ENCODE data around the gene WDR13. TPM values are rescaled to one million over a fixed set of nuclear protein-coding genes. Genes with fewer than 3 reads are reported as not detected.
"Not testable (repeated sequence)": the region's sequence is repeated elsewhere in the genome, so short reads cannot be mapped to it uniquely, and the experiment has no call there.

Gene WDR13
- 100 to 1,000 TPM; 142 to 178 TPM for total RNA-seq
- long read RNA-seq, full-length matches to known transcripts, result 240 of 320 reads
- long read RNA-seq, partial matches to known transcripts, result 17 of 320 reads
- long read RNA-seq, other reads (novel, unspliced or antisense), result 63 of 320 reads

DNA sequence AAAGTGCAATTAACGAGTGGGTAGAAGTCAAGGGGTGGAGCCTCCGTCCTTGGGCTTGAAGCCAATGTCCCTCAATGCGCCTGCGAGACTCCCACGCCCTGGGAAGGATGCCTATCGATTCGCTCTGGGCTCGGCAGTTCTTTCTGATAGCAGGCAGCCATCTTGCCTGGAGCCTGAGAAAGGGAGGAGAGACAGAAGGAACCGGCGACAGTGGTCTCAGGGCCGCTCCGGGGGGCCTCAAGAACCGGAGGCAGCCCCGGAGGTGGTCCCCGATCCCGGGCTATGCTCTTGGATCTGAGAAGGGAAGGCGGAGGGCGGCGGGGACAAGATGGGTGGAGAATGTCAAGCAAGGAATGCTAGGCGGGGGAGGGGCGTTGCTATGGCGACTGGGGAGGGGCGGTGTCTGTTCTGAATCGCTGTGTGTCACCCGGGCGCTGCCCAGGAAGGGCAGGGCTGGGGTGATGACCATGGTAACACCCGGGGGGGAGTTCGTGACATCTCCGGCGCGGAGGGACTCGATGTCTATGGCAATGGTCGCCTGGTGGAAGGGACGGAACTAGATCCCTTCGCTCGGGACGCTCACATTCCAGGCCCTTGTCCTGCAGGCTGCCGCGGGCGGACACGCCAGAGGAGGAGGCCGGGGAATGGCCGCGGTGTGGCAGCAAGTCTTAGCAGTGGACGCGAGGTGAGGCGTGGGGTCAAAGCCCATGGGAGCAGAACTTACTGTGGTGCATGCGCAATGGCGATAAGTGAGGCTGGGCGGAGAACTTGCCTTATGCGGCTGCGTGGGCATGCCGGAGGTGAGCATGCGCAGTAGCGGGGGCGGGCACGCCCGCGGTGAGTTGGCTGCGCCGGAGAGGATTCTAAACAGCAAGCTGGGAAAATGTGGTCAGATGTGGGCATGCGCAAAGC lies at the start of gene WDR13:
TSS of gene WDR13 (plus strand) at position 140 of the 912 bp plus-strand sequence. CDS start at position 645, 505 bp downstream.
- ATAC-seq, result peak; percentile 93 to 96
- intact Hi-C loops (cut with DNase I), result no loop called here

DNA sequence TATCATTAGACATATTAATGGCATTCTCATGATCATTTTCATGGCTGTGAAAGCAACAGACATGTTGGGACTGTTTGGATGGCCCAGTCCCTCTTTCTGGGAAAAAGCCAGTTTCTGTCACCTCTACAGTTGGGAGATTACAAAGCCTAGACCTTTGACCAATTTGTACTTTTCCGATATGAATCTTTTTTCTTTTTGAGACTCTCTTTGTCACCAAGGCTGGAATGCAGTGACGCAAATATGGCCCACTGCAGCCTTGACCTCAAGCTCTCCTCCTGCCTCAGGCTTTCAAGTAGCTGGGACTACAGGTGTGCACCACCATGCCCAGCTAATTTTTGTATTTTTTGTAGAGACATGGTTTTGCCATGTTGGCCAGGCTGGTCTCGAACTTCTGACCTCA lies 48.4 kb upstream of the WDR13 start:
- intact Hi-C loops (cut with DNase I), result no loop called here
- DNase-seq (no peak), ATAC-seq (no peak)

More for the DNA sequence above, at the start of gene WDR13:
- peak; percentile 93 for DNase-seq

GRCh38 chrX:48555731-48556325 lies 41.5 kb upstream of the WDR13 start:
- DNase-seq; ATAC-seq; intact Hi-C loops (cut with DNase I): not testable (repeated sequence)

GRCh38 chrX:48558271-48558670 lies 39.0 kb upstream of the WDR13 start:
- intact Hi-C loops (cut with DNase I), result no loop called here
- DNase-seq (no peak), ATAC-seq (peak in 1 of 2 donors; percentile 94)

DNA sequence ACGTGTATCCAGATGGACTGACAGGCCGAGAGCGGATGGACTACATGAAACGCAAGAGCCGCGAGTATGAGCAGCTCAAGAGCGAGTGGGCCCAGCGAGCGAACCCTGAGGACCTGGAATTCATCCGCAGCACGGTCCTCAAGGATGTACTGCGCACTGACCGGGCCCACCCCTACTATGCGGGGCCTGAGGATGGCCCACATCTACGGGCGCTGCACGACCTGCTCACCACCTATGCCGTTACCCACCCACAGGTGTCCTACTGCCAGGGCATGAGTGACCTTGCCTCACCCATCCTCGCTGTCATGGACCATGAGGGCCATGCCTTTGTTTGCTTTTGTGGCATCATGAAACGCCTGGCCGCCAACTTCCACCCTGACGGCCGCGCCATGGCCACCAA lies 37.7 kb upstream of the WDR13 start:
- intact Hi-C loops (cut with DNase I), result no loop called here
- ATAC-seq (no peak), DNase-seq (no peak)

- intact Hi-C loops (cut with DNase I), result no loop called here
- ATAC-seq (no peak), DNase-seq (no peak)
Measured at GRCh38 chrX:48560056-48560455, 37.2 kb upstream of the WDR13 start.

- intact Hi-C loops (cut with DNase I), result no loop called here
Measured at GRCh38 chrX:48560681-48561080, 36.6 kb upstream of the WDR13 start.

DNA sequence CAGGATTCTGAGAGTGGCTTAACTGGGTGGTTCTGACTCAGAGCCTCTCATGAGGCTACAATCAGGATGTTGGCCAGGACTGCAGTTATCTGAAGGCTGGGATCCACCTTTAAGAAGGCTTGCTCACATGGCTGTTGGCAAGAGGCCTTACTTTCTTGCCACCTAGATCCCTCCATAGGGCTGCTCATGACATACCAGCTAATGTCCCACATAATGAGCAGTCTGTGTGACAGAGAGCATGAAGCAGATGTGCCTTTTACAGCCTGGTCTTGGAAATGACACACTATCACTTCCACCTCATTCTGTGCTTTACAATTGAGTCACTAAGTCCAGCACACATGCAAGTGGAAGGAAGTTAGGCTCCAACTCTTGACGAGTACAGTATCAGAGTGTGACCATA lies 27.3 kb upstream of the WDR13 start:
- DNase-seq (no peak), ATAC-seq (no peak)
- intact Hi-C loops (cut with DNase I), result no loop called here

More at GRCh38 chrX:48560681-48561080, 36.6 kb upstream of the WDR13 start:
- ATAC-seq (no peak), DNase-seq (no peak)

DNA sequence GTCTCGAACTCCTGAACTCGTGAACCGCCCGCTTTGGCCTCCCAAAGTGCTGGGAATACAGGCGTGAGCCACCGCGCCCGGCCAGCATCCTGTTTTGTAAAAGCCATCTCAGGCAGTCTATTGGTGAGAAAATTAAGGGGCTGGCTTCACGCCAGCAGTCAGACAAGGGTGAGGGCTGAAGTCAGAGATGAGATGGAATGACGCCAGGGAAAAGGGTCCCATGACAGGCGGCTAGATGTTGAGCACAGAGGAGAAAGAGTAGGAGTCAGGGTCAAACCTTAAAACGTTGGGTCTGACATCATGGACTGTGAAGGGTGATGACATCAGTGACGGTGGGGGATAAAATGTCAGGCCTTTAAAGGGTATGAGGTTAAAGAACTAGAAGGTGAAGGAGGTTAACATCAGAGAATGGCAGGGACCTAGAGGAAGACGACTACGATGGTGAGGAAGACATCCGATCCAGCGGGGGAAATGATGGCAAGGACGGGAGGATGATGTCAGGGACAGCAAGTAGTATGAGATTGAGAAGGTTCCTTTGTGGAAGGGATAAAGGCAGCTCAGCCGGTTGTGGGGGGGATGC lies 23.5 kb upstream of the WDR13 start:
- DNase-seq (peak; percentile 79), ATAC-seq (peak in 1 of 2 donors; percentile 25)
- intact Hi-C loops (cut with DNase I), result no loop called here

- intact Hi-C loops (cut with DNase I), result no loop called here
- peak; percentile 96 to 98 for ATAC-seq
- peak; percentile 93 for DNase-seq
Measured at GRCh38 chrX:48574270-48575266, 22.7 kb upstream of the WDR13 start, which contains the start of gene RBM3. RBM3 (plus strand) TSS chrX:48574484; CDS start chrX:48575181, 697 bp downstream.

- ATAC-seq, result no peak
- intact Hi-C loops (cut with DNase I), result no loop called here
- DNase-seq, result no peak
Measured at GRCh38 chrX:48575642-48576041, 21.6 kb upstream of the WDR13 start.

DNA sequence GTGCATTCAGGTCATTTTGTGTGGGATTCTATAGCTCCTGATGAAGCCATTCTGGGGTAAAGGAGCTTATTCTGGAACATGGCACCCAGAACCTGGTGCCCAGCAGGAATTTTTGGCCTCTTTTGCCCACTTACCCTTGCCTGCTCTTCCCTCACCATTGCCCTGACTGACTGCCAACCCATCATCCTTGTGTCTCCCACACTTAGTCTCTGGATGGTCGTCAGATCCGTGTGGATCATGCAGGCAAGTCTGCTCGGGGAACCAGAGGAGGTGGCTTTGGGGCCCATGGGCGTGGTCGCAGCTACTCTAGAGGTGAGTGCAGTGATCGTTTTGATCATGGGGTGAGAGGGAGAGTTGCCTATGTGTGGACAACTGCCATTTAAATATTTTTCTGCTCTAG lies 21.2 kb upstream of the WDR13 start:
- ATAC-seq, result no peak
- DNase-seq, result no peak
- intact Hi-C loops (cut with DNase I), result no loop called here

DNA sequence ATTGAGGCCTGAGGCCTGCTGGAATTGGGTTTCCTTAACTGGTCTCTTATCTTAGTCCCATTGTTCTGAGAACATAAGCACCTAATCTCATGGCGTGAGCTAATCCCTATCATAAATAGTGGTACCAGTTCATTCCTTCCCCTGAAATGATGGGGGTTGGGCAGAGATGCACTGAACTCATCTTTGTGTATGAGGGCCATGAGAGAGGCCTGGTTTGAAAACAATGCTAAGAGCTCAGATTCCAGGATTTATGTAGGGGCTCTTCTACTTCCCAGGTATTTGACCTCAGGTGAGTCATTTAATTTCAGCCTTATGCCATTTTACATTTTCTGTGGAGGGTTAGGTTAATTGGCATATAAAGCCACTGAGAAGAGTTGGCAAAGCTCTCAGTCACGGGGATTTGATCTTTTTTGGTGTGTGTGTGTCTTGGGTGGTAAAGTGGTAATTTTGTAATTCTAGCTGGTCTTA lies 18.6 kb upstream of the WDR13 start:
- intact Hi-C loops (cut with DNase I), result no loop called here
- ATAC-seq (no peak), DNase-seq (no peak)

- intact Hi-C loops (cut with DNase I), result no loop called here
Measured at GRCh38 chrX:48579259-48579658, 18.0 kb upstream of the WDR13 start.

DNA sequence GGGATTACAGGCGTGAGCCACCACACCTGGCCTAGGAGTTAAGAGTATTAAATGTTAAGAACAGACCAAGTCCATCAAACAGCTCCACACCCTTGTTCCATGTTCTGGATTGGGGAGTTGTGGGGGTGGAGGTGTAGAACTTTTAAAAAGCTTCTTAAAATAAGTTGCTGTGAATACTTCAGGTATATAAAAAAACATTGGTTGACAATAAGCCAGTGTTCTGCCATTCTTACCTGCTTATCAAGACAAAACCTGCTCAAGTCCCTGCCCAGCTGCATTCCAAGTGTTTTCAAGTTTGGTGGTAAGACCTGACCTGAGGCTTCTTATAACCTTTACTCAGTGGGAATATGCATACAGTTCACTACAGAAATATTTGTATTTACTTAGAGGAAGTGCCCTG lies 16.6 kb upstream of the WDR13 start:
- DNase-seq (no peak), ATAC-seq (no peak)
- intact Hi-C loops (cut with DNase I), result no loop called here

More at GRCh38 chrX:48579259-48579658, 18.0 kb upstream of the WDR13 start:
- no peak for DNase-seq
- ATAC-seq, result no peak

DNA sequence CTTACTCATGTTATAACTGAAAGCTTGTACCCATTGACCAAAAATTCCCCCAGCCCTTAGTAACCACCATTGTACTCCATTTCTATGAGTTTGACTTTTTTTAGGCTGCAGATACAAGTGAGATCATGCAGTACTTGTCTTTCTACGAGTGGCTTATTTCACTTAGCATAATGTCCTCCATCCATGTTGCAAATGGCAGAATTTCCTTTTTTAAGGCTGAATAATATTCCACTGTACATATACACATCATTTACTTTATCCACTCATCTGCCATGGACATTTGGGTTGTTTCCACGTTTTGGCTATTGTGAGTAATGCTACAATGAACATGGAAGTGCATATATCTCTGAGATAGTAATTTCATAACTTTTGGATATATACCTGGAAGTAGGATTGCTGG lies 12.6 kb upstream of the WDR13 start:
- no peak for ATAC-seq
- intact Hi-C loops (cut with DNase I), result no loop called here
- DNase-seq, result no peak

- ATAC-seq, result peak; percentile 30 to 73
- intact Hi-C loops (cut with DNase I), result no loop called here
- DNase-seq, result no peak
Measured at GRCh38 chrX:48589482-48590162, 7.7 kb upstream of the WDR13 start.
